GM18511 (cell line): ENCODE results near the gene BICDL1.

ENCODE experiments used
- ATAC-seq: cut with Tn5 transposase; IDR thresholded peaks from one replicate; pipeline ENCODE4 v1.9.1; 2021; ENCODE audit warnings: mild to moderate bottlenecking, moderate library complexity; ENCODE audit not compliant: unreplicated experiment

Gene BICDL1

GRCh38 chr12:120078868-120079267 is 89.8 kb downstream of the BICDL1 start:
- ATAC-seq = no peak

GRCh38 chr12:120079411-120080400 is 90.7 kb downstream of the BICDL1 start:
- no peak for ATAC-seq

GRCh38 chr12:120081641-120082040 is 92.6 kb downstream of the BICDL1 start:
- no peak for ATAC-seq

GRCh38 chr12:120085920-120086645 is 97.0 kb downstream of the BICDL1 start:
- no peak for ATAC-seq

GRCh38 chr12:120086801-120087621 is 98.0 kb downstream of the BICDL1 start:
- ATAC-seq = peak; percentile 98

GRCh38 chr12:120089105-120089504 is 100.1 kb downstream of the BICDL1 start:
- ATAC-seq = no peak

- ATAC-seq = no peak
These were observed 100.8 kb downstream of the BICDL1 start for GRCh38 chr12:120089796-120090195.

GRCh38 chr12:120090206-120090605 is 101.2 kb downstream of the BICDL1 start:
- ATAC-seq = no peak

- ATAC-seq = no peak
These were observed 101.7 kb downstream of the BICDL1 start for GRCh38 chr12:120090626-120091295.

GRCh38 chr12:120091371-120092090 is 102.5 kb downstream of the BICDL1 start:
- no peak for ATAC-seq

GRCh38 chr12:120092551-120093335 is 103.7 kb downstream of the BICDL1 start:
- ATAC-seq = no peak

GRCh38 chr12:120093336-120093591 is 104.2 kb downstream of the BICDL1 start:
- no peak for ATAC-seq

- no peak for ATAC-seq
These were observed 104.7 kb downstream of the BICDL1 start for GRCh38 chr12:120093592-120094355.

- no peak for ATAC-seq
These were observed 105.4 kb downstream of the BICDL1 start for GRCh38 chr12:120094485-120094884.

- ATAC-seq = no peak
These were observed 106.3 kb downstream of the BICDL1 start for GRCh38 chr12:120095331-120095730.

GRCh38 chr12:120095736-120096135 is 106.7 kb downstream of the BICDL1 start:
- no peak for ATAC-seq

- ATAC-seq = no peak
These were observed 107.7 kb downstream of the BICDL1 start for GRCh38 chr12:120096671-120097202.

- ATAC-seq = no peak
These were observed 109.9 kb downstream of the BICDL1 start for GRCh38 chr12:120098756-120099470.
